Cerebellar nuclear complex (tissue), 1 donor: ENCODE measurements around the gene DIP2B.
A peak's percentile ranks its signal among the peaks of the same experiment; 100 is the strongest.
"Not testable (repeated sequence)": the region's sequence is repeated elsewhere in the genome, so short reads cannot be mapped to it uniquely, and the experiment has no call there.

Experiments
- DNase-seq, 2 experiments: peaks; one replicate each; lab custom pipeline; 2025; lab: John Stamatoyannopoulos, UW

Gene DIP2B

GRCh38 chr12:50504798-50505674 lies at the start of gene DIP2B:
Gene DIP2B (plus strand): TSS chr12:50504985. CDS start chr12:50505141, 156 bp downstream.
- DNase-seq: peak in 1 of 2 experiments; percentile 60

- no peak for DNase-seq
These were observed 46.2 kb upstream of the DIP2B start for GRCh38 chr12:50458606-50459005.

- DNase-seq: no peak
These were observed 37.3 kb upstream of the DIP2B start for GRCh38 chr12:50467439-50467838.

- no peak for DNase-seq
These were observed 27.4 kb upstream of the DIP2B start for GRCh38 chr12:50477241-50477832.

GRCh38 chr12:50482571-50482970 lies 22.2 kb upstream of the DIP2B start:
- no peak for DNase-seq

GRCh38 chr12:50483488-50483887 lies 21.3 kb upstream of the DIP2B start:
- DNase-seq: no peak

GRCh38 chr12:50488801-50489200 lies 16.0 kb upstream of the DIP2B start:
- no peak for DNase-seq

- not testable (repeated sequence) for DNase-seq
These were observed 6.7 kb upstream of the DIP2B start for GRCh38 chr12:50498119-50498518.

- DNase-seq: no peak
These were observed 1.1 kb downstream of the DIP2B start for GRCh38 chr12:50505675-50506530.

GRCh38 chr12:50506753-50507473 lies 2.1 kb downstream of the DIP2B start:
- DNase-seq: no peak

GRCh38 chr12:50507474-50507838 lies 2.7 kb downstream of the DIP2B start:
- no peak for DNase-seq

- no peak for DNase-seq
These were observed 3.1 kb downstream of the DIP2B start for GRCh38 chr12:50507930-50508329.

- no peak for DNase-seq
These were observed 3.6 kb downstream of the DIP2B start for GRCh38 chr12:50508414-50508813.

GRCh38 chr12:50508970-50509663 lies 4.3 kb downstream of the DIP2B start:
- no peak for DNase-seq

GRCh38 chr12:50514526-50515276 lies 9.9 kb downstream of the DIP2B start:
- no peak for DNase-seq

GRCh38 chr12:50515587-50515986 lies 10.8 kb downstream of the DIP2B start:
- DNase-seq: no peak

GRCh38 chr12:50517421-50518048 lies 12.8 kb downstream of the DIP2B start:
- DNase-seq: no peak

GRCh38 chr12:50518090-50518489 lies 13.3 kb downstream of the DIP2B start:
- no peak for DNase-seq

GRCh38 chr12:50519353-50519752 lies 14.6 kb downstream of the DIP2B start:
- no peak for DNase-seq
